K562 (cell line): Measurements from ENCODE around the gene PTPN9.

Experiments used
- BACH1 ChIP-seq: fragments of 200-800 bp; sonication (Bioruptor generic); IDR thresholded peaks from 2 replicates; pipeline ENCODE4 v1.6.1; 2016; ENCODE audit warnings: missing genetic modification characterization, missing compliant biosample characterization
- CEBPB ChIP-seq: fragments of 450-650 bp; IDR thresholded peaks from 2 replicates; pipeline ENCODE4 v1.6.1; 2016; ENCODE audit warnings: missing genetic modification characterization, missing compliant biosample characterization
- COPS2 ChIP-seq: fragments of 450-650 bp; conservative IDR thresholded peaks from 2 replicates; pipeline ENCODE4 v1.6.1; 2016; ENCODE audit warnings: mild to moderate bottlenecking, moderate library complexity
- HDAC2 ChIP-seq: fragments of 450-650 bp; IDR thresholded peaks from 2 replicates; pipeline ENCODE4 v1.6.1; 2016; ENCODE audit warnings: mild to moderate bottlenecking
- JUND ChIP-seq, 2 experiments: IDR thresholded peaks; 2 replicates in 1 of 2; 3 replicates in 1 of 2; pipeline ENCODE4 v1.6.1; 2011; ENCODE audit warnings: borderline replicate concordance in 2 of 2, low read depth in 2 of 2, low read length in 2 of 2, improper control_type of control experiment in 1 of 2, missing biosample characterization in 1 of 2, missing genetic modification characterization in 1 of 2, missing genetic modification reagents in 1 of 2
- MYBL2 ChIP-seq, 2 experiments: fragments of 450-650 bp in 1 of 2; sonication (generic) in 1 of 2; formaldehyde crosslinking in 1 of 2; IDR thresholded peaks; 2 replicates each; pipeline versions ENCODE4 v1.6.1 to v1.8.1; 2017 to 2022; ENCODE audit warnings: borderline replicate concordance in 1 of 2, inconsistent platforms in 1 of 2, low read depth in 1 of 2, mild to moderate bottlenecking in 1 of 2, missing genetic modification reagents in 1 of 2, moderate library complexity in 1 of 2
- NFATC3 ChIP-seq: fragments of 450-650 bp; IDR thresholded peaks from 2 replicates; pipeline ENCODE4 v1.6.1; 2017; ENCODE audit warnings: mild to moderate bottlenecking
- STAT5A ChIP-seq: IDR thresholded peaks from 2 replicates; pipeline ENCODE4 v1.6.1; 2012; ENCODE audit warnings: low read length, inconsistent platforms, borderline replicate concordance
- TAF1 ChIP-seq: IDR thresholded peaks from 2 replicates; pipeline ENCODE4 v1.6.1; 2011; ENCODE audit warnings: mild to moderate bottlenecking, low read length, moderate library complexity; ENCODE audit not compliant: insufficient read depth, control insufficient read depth, severe bottlenecking; ENCODE audit errors: extremely low read depth
- ZNF140 ChIP-seq: fragments of 250-450 bp; sonication (Bioruptor Pico); IDR thresholded peaks from 2 replicates; pipeline ENCODE4 v1.8.0; 2021; ENCODE audit warnings: moderate library complexity, mild to moderate bottlenecking, inconsistent platforms

GRCh38 chr15:75598361-75598760 lies 19.2 kb upstream of the PTPN9 start:
- no peak for TF ChIP-seq COPS2
- no peak for TF ChIP-seq HDAC2
- TF ChIP-seq STAT5A, result no peak
- TF ChIP-seq ZNF140 (CRISPR knock-in tag), result no peak
- TF ChIP-seq TAF1, result no peak
- no peak for TF ChIP-seq MYBL2 (IDR thresholded peaks at IDR 0.05; ENCODE audit: low read depth)
- no peak for TF ChIP-seq MYBL2 (CRISPR knock-in tag; IDR thresholded peaks at IDR 0.05; ENCODE audit: borderline replicate concordance)
- TF ChIP-seq CEBPB (tag), result no peak
- no peak for TF ChIP-seq NFATC3
- no peak for TF ChIP-seq JUND (IDR thresholded peaks at IDR 0.05; ENCODE audit: borderline replicate concordance, low read depth, low read length)
- TF ChIP-seq JUND (tag; IDR thresholded peaks at IDR 0.05; ENCODE audit: borderline replicate concordance, low read depth, low read length), result no peak
- TF ChIP-seq BACH1, result no peak
